Liver (tissue), 9 donors: ENCODE measurements around the gene MCL1. TPM values are rescaled to one million over a fixed set of nuclear protein-coding genes. Genes with fewer than 3 reads are reported as not detected.

ENCODE experiments used
- DNase-seq: peaks from one replicate; pipeline ENCODE4 v3.0.0-alpha.2; 2017; ENCODE audit warnings: low spot score
- H3K27ac ChIP-seq, 2 donors: one replicate each; pipeline ENCODE4 v1.7.0; 2013; ENCODE audit warnings: inconsistent platforms in 2 of 2, low read length in 2 of 2, control low read depth in 1 of 2, low read depth in 1 of 2, mild to moderate bottlenecking in 1 of 2
- H3K27me3 ChIP-seq, 4 donors: one replicate each; pipeline versions ENCODE4 v1.6.1 to v1.7.0; 2013; ENCODE audit warnings: low read length in 3 of 4, inconsistent platforms in 1 of 4, mild to moderate bottlenecking in 1 of 4, moderate library complexity in 1 of 4; ENCODE audit not compliant: control insufficient read depth in 4 of 4, insufficient read depth in 4 of 4
- H3K36me3 ChIP-seq, 4 donors: one replicate each; pipeline versions ENCODE4 v1.6.1 to v1.7.0; 2013; ENCODE audit warnings: low read length in 3 of 4, mild to moderate bottlenecking in 3 of 4, low read depth in 1 of 4, moderate library complexity in 1 of 4; ENCODE audit not compliant: control insufficient read depth in 4 of 4, insufficient read depth in 3 of 4
- H3K4me1 ChIP-seq, 4 donors: one replicate each; pipeline versions ENCODE4 v1.6.1 to v1.7.0; 2013; ENCODE audit warnings: low read length in 3 of 4, mild to moderate bottlenecking in 3 of 4, moderate library complexity in 1 of 4; ENCODE audit not compliant: control insufficient read depth in 4 of 4, insufficient read depth in 4 of 4
- H3K4me3 ChIP-seq, 3 donors: one replicate each; pipeline versions ENCODE4 v1.6.1 to v1.7.0; 2013; ENCODE audit warnings: low read length in 3 of 3, control low read depth in 1 of 3, low read depth in 1 of 3, mild to moderate bottlenecking in 1 of 3
- H3K9ac ChIP-seq, 2 donors: one replicate each; pipeline ENCODE4 v1.7.0; 2013; ENCODE audit warnings: low read length in 2 of 2, mild to moderate bottlenecking in 2 of 2, moderate library complexity in 2 of 2, control low read depth in 1 of 2, low read depth in 1 of 2
- H3K9me3 ChIP-seq, 4 donors: one replicate each; pipeline versions ENCODE4 v1.6.1 to v1.7.0; 2013; ENCODE audit warnings: low read length in 3 of 4; ENCODE audit not compliant: control insufficient read depth in 4 of 4
- EGR1 ChIP-seq, 2 donors: IDR thresholded peaks; 2 replicates each; pipeline ENCODE4 v1.6.1; 2016 to 2018; ENCODE audit warnings: antibody characterized with exemption in 2 of 2, low read depth in 2 of 2
- FOXA1 ChIP-seq: IDR thresholded peaks from 2 replicates; pipeline ENCODE4 v1.6.1; 2016; ENCODE audit warnings: antibody characterized with exemption
- GABPA ChIP-seq, 2 donors: IDR thresholded peaks in 1 of 2; conservative IDR thresholded peaks in 1 of 2; 2 replicates each; pipeline ENCODE4 v1.6.1; 2016; ENCODE audit warnings: antibody characterized with exemption in 2 of 2, mild to moderate bottlenecking in 1 of 2, moderate library complexity in 1 of 2
- HNF4A ChIP-seq, 2 donors: conservative IDR thresholded peaks; 2 replicates each; pipeline ENCODE4 v1.6.1; 2016; ENCODE audit warnings: antibody characterized with exemption in 2 of 2, mild to moderate bottlenecking in 2 of 2
- HNF4G ChIP-seq: IDR thresholded peaks from 2 replicates; pipeline ENCODE4 v1.6.1; 2016; ENCODE audit warnings: antibody characterized with exemption
- JUND ChIP-seq, 2 donors: IDR thresholded peaks; 2 replicates each; pipeline ENCODE4 v1.6.1; 2016; ENCODE audit warnings: antibody characterized with exemption in 2 of 2
- NR2F2 ChIP-seq: IDR thresholded peaks from 2 replicates; pipeline ENCODE4 v1.6.1; 2016; ENCODE audit warnings: antibody characterized with exemption
- RAD21 ChIP-seq, 2 donors: IDR thresholded peaks; 2 replicates each; pipeline ENCODE4 v1.6.1; 2016; ENCODE audit warnings: antibody characterized with exemption in 2 of 2, mild to moderate bottlenecking in 2 of 2
- RXRA ChIP-seq, 2 donors: IDR thresholded peaks; 2 replicates each; pipeline ENCODE4 v1.6.1; 2017 to 2018; ENCODE audit warnings: antibody characterized with exemption in 2 of 2, mild to moderate bottlenecking in 1 of 2
- SP1 ChIP-seq: IDR thresholded peaks from 2 replicates; pipeline ENCODE4 v1.6.1; 2018; ENCODE audit warnings: antibody characterized with exemption, mild to moderate bottlenecking
- TAF1 ChIP-seq: conservative IDR thresholded peaks from 2 replicates; pipeline ENCODE4 v1.6.1; 2016; ENCODE audit warnings: antibody characterized with exemption, mild to moderate bottlenecking
- YY1 ChIP-seq: IDR thresholded peaks from 2 replicates; pipeline ENCODE4 v1.6.1; 2016; ENCODE audit warnings: antibody characterized with exemption, mild to moderate bottlenecking
- WGBS: extraction: QIAGEN DNeasy Blood & Tissue Kit; methylation state at CpG from one replicate; pipeline ENCODE4 v1.1.7; 2013; 5-methylcytosine and 5-hydroxymethylcytosine counted together
- polyA plus RNA-seq, 2 donors: library from polyadenylated mRNA; stranded (reverse) in 1 of 2; unstranded in 1 of 2; fragments of 200-250 nt in 1 of 2; fragments of >200 nt in 1 of 2; fragmentation: Nextera tagmentation in 1 of 2; extraction: Ambion mirVana in 1 of 2; gene quantifications; one replicate each; pipeline versions ENCODE4 v1.2.1 to v1.2.3, GENCODE V29; 2013 to 2015
- total RNA-seq, 2 donors: library from RNA; depleted of rRNA; stranded (reverse); fragments of >200 nt; gene quantifications; one replicate each; pipeline ENCODE4 v1.2.3, GENCODE V29; 2014
- TF ChIP-seq, protein P1 (sequence below): IDR thresholded peaks from 2 replicates; pipeline ENCODE4 v1.6.1; 2016; ENCODE audit warnings: antibody characterized with exemption
- TF ChIP-seq, protein P2 (sequence below): fragments of 150-350 bp; IDR thresholded peaks from 2 replicates; pipeline ENCODE4 v1.5.1; 2017; ENCODE audit warnings: improper control_type of control experiment, low read depth, low read length; ENCODE audit not compliant: missing input control
- TF ChIP-seq, protein P3 (sequence below): IDR thresholded peaks from 2 replicates; pipeline ENCODE4 v1.6.1; 2016; ENCODE audit warnings: antibody characterized with exemption
- TF ChIP-seq, protein P4 (sequence below): IDR thresholded peaks from 2 replicates; pipeline ENCODE4 v1.6.1; 2016; ENCODE audit warnings: antibody characterized with exemption, mild to moderate bottlenecking
- donor health status: healthy.
- donor health status: healthy.
- donor health status: healthy.
- donor health status: healthy.
- donor health status: healthy.

The MCL1 gene
- total and polyA plus RNA-seq, 4 donors = 23.4 to 181 (median 80.0) TPM

DNA sequence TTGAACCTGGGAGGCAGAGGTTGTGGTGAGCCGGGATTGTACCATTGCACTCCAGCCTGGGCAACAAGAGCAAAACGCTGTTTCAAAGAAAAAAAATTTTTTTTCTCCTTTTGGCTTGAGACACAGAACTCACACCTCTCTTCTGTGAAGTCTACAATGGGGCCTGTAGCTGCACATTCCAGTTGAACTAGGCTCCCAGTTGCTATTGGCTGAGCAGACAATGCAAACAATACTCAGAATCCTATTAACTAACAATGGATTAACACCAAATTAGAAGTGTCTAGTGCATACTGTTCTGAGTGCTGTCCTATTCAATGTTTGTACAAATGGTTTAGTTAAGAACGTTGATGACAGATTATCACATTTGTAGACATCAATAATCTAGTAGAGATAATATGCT lies 17.6 kb upstream of the MCL1 start:
- Histone ChIP-seq H3K27ac (no peak overlapping the region), H3K4me3 (no peak overlapping the region), H3K4me1 (peaks cover 0 to 3% (median 0%) of the 10 kb centered on the region in 4 donors), H3K27me3 (no peaks in the 10 kb centered on the region), H3K9me3 (no peaks in the 10 kb centered on the region), H3K36me3 (no peaks in the 10 kb centered on the region), H3K9ac (no peak overlapping the region)
- no peak for DNase-seq
- TF ChIP-seq HNF4G (no peak), NR2F2 (no peak), GABPA (IDR thresholded peaks at IDR 0.05 in 1 of 2, conservative IDR thresholded peaks at IDR 0.05 in 1 of 2) (no peak), FOXA1 (no peak), JUND (IDR thresholded peaks at IDR 0.05) (no peak), YY1 (no peak), RXRA (IDR thresholded peaks at IDR 0.05) (no peak), SP1 (no peak), RAD21 (IDR thresholded peaks at IDR 0.05) (no peak), EGR1 (IDR thresholded peaks at IDR 0.05; ENCODE audit: low read depth in 2 of 2) (no peak), HNF4A (conservative IDR thresholded peaks at IDR 0.05) (no peak), TAF1 (no peak)
- TF ChIP-seq, protein P1, sequence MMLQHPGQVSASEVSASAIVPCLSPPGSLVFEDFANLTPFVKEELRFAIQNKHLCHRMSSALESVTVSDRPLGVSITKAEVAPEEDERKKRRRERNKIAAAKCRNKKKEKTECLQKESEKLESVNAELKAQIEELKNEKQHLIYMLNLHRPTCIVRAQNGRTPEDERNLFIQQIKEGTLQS = no peak
- TF ChIP-seq, protein P2, sequence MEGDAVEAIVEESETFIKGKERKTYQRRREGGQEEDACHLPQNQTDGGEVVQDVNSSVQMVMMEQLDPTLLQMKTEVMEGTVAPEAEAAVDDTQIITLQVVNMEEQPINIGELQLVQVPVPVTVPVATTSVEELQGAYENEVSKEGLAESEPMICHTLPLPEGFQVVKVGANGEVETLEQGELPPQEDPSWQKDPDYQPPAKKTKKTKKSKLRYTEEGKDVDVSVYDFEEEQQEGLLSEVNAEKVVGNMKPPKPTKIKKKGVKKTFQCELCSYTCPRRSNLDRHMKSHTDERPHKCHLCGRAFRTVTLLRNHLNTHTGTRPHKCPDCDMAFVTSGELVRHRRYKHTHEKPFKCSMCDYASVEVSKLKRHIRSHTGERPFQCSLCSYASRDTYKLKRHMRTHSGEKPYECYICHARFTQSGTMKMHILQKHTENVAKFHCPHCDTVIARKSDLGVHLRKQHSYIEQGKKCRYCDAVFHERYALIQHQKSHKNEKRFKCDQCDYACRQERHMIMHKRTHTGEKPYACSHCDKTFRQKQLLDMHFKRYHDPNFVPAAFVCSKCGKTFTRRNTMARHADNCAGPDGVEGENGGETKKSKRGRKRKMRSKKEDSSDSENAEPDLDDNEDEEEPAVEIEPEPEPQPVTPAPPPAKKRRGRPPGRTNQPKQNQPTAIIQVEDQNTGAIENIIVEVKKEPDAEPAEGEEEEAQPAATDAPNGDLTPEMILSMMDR = no peak
- TF ChIP-seq, protein P3, sequence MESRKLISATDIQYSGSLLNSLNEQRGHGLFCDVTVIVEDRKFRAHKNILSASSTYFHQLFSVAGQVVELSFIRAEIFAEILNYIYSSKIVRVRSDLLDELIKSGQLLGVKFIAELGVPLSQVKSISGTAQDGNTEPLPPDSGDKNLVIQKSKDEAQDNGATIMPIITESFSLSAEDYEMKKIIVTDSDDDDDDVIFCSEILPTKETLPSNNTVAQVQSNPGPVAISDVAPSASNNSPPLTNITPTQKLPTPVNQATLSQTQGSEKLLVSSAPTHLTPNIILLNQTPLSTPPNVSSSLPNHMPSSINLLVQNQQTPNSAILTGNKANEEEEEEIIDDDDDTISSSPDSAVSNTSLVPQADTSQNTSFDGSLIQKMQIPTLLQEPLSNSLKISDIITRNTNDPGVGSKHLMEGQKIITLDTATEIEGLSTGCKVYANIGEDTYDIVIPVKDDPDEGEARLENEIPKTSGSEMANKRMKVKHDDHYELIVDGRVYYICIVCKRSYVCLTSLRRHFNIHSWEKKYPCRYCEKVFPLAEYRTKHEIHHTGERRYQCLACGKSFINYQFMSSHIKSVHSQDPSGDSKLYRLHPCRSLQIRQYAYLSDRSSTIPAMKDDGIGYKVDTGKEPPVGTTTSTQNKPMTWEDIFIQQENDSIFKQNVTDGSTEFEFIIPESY = no peak
- TF ChIP-seq, protein P4, sequence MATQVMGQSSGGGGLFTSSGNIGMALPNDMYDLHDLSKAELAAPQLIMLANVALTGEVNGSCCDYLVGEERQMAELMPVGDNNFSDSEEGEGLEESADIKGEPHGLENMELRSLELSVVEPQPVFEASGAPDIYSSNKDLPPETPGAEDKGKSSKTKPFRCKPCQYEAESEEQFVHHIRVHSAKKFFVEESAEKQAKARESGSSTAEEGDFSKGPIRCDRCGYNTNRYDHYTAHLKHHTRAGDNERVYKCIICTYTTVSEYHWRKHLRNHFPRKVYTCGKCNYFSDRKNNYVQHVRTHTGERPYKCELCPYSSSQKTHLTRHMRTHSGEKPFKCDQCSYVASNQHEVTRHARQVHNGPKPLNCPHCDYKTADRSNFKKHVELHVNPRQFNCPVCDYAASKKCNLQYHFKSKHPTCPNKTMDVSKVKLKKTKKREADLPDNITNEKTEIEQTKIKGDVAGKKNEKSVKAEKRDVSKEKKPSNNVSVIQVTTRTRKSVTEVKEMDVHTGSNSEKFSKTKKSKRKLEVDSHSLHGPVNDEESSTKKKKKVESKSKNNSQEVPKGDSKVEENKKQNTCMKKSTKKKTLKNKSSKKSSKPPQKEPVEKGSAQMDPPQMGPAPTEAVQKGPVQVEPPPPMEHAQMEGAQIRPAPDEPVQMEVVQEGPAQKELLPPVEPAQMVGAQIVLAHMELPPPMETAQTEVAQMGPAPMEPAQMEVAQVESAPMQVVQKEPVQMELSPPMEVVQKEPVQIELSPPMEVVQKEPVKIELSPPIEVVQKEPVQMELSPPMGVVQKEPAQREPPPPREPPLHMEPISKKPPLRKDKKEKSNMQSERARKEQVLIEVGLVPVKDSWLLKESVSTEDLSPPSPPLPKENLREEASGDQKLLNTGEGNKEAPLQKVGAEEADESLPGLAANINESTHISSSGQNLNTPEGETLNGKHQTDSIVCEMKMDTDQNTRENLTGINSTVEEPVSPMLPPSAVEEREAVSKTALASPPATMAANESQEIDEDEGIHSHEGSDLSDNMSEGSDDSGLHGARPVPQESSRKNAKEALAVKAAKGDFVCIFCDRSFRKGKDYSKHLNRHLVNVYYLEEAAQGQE = no peak
- WGBS = 78% methylated on average over 3 of the region's 3 CpGs
